Measurements from ENCODE around the gene INPP4A.

DNA sequence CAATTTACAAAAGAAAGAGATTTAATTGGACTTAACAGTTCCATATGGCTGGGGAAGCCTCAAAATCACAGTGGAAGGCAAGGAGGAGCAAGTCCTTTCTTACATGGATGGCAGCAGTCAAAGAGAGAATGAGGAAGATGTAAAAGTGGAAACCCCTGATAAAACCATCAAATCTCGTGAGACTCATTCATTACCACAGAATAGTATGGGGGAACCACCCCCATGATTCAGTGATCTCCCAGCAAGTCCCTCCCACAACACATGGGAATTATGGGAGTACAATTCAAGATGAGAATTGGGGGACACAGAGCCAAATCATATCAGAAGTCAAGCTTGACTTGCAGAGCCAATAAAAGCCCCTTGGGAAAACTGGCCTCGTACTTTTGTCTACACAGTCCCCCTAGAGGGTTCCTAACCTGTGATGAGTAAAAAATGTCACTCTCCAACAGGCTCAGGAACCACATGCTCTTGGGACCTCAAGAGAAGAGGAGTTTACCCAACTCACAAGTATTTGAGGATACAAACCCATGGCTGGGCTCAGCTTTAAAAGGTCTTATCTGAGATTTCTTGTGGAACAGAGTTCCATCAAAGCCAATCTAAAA, 11.2 kb upstream of the INPP4A start:
- no peak for TF ChIP-seq CTCF (optimal IDR thresholded peaks at IDR 0.05 in 1 of 3, IDR thresholded peaks at IDR 0.05 in 1 of 3, conservative IDR thresholded peaks at IDR 0.05 in 1 of 3; ENCODE audit: extremely low read depth in 1 of 3, insufficient read depth in 2 of 3, low read length in 3 of 3)
- TF ChIP-seq EZH2 (IDR thresholded peaks at IDR 0.05; ENCODE audit: low read length): no peak
